Panc1 (cell line): Measurements from ENCODE around the gene CCDC112.

Experiments used
- CTCF ChIP-seq: fragments of 450-650 bp; IDR thresholded peaks from 2 replicates; pipeline ENCODE4 v1.5.1; 2017; ENCODE audit warnings: mild to moderate bottlenecking
- POLR2AphosphoS5 ChIP-seq: IDR thresholded peaks from 2 replicates; pipeline ENCODE4 v1.6.1; 2012; ENCODE audit warnings: mild to moderate bottlenecking, low read depth, low read length, moderate library complexity

- TF ChIP-seq POLR2AphosphoS5 (no peak), CTCF (no peak)
Measured at GRCh38 chr5:115262011-115262320, 34.5 kb downstream of the CCDC112 start.
